ENCODE results near the gene RNF167.
A peak's percentile ranks its signal among the peaks of the same experiment; 100 is the strongest.
"Not testable (repeated sequence)": the region's sequence is repeated elsewhere in the genome, so short reads cannot be mapped to it uniquely, and the experiment has no call there.

RNF167 gene

DNA sequence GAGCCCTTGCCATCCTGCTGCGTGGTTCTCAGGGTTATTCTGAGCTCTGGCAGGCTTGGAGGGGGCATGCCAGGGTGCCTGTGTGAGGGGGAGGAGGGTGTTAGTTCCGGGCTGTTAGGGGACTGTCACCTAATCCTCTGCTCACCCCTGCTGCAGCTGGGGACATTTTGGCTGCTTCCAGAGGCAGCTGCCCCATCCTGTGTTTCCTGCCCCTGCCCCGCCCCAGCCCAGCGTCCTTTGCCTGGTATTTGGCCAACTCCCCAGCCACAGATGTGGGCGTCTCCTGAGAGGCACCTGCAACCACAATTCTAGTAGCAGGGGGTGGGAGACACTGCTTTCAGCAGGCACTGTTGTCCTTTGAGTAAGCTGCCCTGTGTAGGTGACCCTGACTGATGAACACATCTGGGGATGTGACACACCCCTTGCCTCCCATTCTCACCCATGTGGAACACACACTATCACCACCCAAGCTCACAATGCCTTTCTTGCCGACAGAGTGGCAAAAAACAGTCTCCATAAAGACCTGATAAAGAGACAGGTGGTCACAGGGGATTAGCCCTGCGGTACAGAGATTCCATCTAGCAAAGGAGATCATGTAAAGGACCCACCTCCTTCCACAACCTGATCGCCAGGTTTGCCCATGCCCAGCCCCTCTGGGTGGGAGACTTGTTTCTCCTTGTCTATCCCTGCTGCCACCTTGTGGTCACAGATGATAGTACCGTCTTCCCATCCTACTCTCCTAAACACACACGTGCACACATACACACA is 36.8 kb upstream of the RNF167 start, which contains the start of gene CHRNE:
Gene CHRNE (minus strand): TSS at position 48 of the 768 bp plus-strand sequence. CDS start 35 bp downstream, at position 13.
- peak; percentile 69 for DNase-seq

GRCh38 chr17:4906642-4907041 is 33.4 kb upstream of the RNF167 start:
- not testable (repeated sequence) for DNase-seq

DNA sequence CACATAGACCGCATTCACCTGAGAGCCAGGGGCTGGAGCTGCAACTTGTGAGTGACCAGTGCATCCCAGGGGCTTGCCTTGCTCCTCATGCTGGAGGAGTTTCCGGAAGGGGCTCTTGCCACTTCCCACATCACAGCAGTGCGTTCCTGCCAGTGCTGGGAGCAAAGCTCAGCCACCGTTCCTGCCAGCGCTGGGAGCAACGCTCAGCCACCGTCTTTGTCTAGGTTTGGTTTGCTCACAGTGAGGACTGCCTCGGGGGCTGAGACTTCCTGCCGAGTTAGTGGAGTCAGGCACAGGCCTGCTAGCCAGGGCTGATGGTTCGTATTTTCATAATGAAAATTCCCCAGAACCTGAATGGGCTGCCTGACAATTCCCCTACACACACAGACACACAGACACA is 31.8 kb upstream of the RNF167 start:
- no peak for DNase-seq

DNA sequence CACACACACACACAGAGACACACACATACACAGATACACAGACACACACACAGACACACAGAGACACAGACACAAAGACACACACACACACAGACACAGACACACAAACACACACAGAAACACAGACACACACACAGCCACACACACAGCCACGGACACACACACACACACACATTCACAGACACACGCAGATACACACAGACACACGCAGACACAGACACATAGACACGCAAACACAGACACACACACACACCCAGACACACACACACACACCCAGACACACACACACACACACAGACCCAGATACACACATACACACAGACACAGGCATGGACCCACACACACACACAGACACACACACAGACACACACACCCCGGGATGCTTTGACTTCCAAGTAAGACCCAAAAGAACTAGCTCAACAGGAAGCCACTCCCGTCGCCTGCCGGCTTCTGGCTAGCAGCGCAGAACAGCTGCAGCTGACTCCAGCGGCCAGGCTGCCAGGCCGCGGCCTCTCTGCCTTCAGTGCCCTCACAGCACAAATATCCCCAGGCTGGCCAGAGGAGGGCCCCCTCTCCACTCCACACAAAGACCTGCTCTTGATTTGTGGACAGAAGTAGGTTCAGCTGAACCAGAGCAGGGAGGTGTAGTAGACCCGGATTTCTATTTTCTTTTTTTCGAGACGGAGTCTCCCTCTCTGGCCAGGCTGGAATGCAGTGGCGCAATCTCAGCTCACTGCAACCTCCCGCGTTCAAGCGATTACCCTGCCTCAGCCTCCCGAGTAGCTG is 31.2 kb upstream of the RNF167 start:
- peak; percentile 65 for DNase-seq

DNA sequence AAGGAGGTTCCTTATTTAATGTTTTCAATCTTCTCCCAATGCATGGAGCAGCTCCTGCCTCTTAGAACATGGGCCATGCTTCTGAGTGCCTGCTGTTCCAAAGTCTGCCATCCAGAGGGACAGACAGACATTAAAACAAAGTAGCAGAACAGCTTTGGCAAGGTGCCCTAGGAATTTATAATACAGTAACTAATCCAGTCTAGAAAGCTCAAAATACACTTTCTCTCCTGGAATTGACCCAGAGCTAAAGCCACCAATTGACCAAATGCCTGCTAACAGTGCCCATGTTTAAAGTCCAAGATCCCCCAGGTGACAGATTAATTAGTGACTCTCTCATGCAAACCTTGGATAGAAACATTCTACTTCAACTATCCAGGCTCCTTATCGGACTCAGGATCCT is 26.1 kb upstream of the RNF167 start:
- no peak for DNase-seq

GRCh38 chr17:4914551-4914950 is 25.5 kb upstream of the RNF167 start:
- not testable (repeated sequence) for DNase-seq

GRCh38 chr17:4919511-4920047 is 20.5 kb upstream of the RNF167 start:
- DNase-seq, result no peak

- no peak for DNase-seq
Measured at GRCh38 chr17:4920351-4921048, 19.6 kb upstream of the RNF167 start.

- DNase-seq, result no peak
Measured at GRCh38 chr17:4921320-4921719, 18.7 kb upstream of the RNF167 start.

- not testable (repeated sequence) for DNase-seq
Measured at GRCh38 chr17:4926577-4927335, 13.3 kb upstream of the RNF167 start.

DNA sequence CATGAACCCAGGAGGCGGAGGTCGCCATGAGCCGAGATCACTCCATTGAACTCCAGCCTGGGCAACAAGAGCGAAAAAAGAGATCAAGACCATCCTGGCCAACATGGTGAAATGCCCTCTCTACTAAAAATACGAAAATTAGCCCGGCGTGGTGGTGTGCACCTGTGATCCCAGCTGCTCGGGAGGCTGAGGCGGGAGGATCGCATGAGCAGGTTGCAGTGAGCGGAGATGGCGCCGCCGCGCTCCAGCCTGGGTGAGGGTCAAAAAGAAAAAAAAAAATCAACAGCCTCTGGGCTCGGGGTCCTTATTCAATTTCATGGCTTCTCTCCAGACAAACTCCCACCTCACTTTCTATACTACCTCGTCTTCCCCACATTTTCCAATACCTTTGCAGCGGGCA is 11.2 kb upstream of the RNF167 start:
- no peak for DNase-seq

DNA sequence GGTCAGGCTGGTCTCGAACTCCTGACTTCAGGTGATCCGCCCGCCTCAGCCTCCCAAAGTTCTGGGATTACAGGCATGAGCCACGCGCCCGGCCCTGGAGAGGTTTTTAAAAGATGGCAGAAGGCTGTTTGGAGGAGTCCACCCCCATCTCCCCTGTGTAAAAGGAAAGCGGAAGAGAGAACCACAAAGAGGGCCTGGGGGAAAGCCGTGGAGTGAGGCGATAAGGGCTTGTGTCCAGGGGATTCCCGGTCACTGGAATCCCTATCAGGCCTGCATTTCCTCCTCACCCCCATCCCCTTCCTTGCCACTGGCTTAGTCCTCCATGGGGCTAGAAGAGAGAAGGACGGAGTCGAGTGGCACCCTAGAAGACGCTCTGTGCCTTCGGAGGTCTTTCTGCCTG is 8.1 kb upstream of the RNF167 start, which contains the start of gene GP1BA:
Gene GP1BA (plus strand): TSS at position 315 of the 400 bp plus-strand sequence. CDS start 328 bp downstream, outside the sequence.
- DNase-seq, result no peak

DNA sequence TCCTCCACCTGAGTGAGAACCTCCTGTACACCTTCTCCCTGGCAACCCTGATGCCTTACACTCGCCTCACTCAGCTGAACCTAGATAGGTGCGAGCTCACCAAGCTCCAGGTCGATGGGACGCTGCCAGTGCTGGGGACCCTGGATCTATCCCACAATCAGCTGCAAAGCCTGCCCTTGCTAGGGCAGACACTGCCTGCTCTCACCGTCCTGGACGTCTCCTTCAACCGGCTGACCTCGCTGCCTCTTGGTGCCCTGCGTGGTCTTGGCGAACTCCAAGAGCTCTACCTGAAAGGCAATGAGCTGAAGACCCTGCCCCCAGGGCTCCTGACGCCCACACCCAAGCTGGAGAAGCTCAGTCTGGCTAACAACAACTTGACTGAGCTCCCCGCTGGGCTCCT is 7.3 kb upstream of the RNF167 start:
- DNase-seq, result no peak

DNA sequence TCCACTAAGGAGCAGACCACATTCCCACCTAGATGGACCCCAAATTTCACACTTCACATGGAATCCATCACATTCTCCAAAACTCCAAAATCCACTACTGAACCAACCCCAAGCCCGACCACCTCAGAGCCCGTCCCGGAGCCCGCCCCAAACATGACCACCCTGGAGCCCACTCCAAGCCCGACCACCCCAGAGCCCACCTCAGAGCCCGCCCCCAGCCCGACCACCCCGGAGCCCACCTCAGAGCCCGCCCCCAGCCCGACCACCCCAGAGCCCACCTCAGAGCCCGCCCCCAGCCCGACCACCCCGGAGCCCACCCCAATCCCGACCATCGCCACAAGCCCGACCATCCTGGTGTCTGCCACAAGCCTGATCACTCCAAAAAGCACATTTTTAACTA is 6.4 kb upstream of the RNF167 start:
- no peak for DNase-seq

GRCh38 chr17:4934173-4934979 is 5.7 kb upstream of the RNF167 start:
- no peak for DNase-seq

- no peak for DNase-seq
Measured at GRCh38 chr17:4935650-4936049, 4.4 kb upstream of the RNF167 start.

DNA sequence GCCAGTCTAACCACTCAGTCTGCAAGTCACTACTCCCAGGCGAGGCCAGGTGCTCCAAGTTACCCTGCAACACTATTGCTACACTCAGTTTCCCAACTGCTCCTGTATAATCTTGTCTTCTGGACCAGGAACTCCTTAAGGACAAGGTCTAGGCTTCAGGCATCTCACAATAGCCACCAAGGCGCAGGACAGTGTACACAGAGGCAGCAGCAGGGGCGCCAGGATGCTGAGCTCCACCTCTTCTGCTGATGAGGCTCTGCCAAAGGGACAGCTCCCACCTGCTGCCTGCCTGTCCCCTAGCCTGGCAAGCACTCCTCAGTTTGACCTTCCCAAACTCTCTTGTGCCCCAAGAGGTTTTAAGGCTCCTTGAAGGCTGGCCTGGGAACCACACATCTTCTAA is 3.6 kb upstream of the RNF167 start:
- DNase-seq, result no peak

GRCh38 chr17:4937553-4937952 is 2.5 kb upstream of the RNF167 start:
- DNase-seq, result no peak

DNA sequence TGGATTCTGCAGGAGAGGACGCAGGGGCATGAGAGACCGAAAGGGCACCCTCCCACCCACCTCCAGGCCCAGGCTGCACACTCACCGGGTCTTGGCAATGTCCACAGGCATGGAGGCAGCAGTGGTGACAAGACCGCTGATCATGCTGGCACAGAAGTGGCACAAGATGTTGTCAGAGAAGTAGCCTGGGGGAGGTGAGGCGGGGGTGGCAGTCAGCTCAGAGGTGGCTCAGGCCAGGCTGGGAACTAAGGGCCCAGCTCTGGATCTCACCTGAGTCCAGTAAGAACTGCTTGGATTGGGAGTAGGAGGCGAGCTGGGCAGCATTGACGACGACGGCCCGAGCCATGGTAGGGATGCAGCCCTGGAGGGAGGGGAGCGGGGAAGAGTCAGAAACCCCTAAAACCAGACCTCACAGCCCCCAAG is 2.0 kb upstream of the RNF167 start:
- DNase-seq, result no peak

- DNase-seq, result no peak
Measured at GRCh38 chr17:4938688-4939545, 1.2 kb upstream of the RNF167 start.

DNA sequence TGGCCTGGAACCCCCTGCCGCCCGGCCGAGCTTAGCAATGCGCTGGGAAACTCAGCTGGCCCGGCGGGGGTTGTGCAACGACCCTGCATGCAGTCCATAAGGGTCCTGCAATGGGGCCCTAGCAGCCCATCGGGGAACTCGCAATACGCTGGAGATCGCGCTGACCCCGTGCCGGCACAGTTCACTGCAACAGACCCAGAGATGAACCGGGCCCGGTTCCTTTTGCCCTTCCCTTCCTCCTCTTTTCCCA is 597 bp upstream of the RNF167 start:
- no peak for DNase-seq
